GM12878 (cell line): ENCODE data around the gene DFFB. TPM values are rescaled to one million over a fixed set of nuclear protein-coding genes. Genes with fewer than 3 reads are reported as not detected.

ENCODE experiments used
- ATAC-seq: fragments of 200-7000 bp; cut with Tn5 transposase; 3 replicates; pipeline ENCODE4 v1.9.1; 2020; ENCODE audit warnings: mild to moderate bottlenecking, moderate library complexity
- BruUV-seq: library from RNA; stranded (reverse); fragments of 400-500 nt; replicated peaks from 2 replicates; lab custom pipeline; 2021; lab: Mats Ljungman, UMichigan
- CTCF ChIA-PET: fragments of 300-600 bp; sonication (Branson Sonifier 250); formaldehyde crosslinking; extraction: SDS; loops from one replicate; lab custom pipeline; 2021; ENCODE audit warnings: inconsistent platforms; lab: Yijun Ruan, JAX
- POLR2A ChIA-PET: fragments of 350-600 bp; formaldehyde crosslinking; extraction: SDS; loops from one replicate; lab custom pipeline; 2021; ENCODE audit warnings: inconsistent platforms; lab: Charles Lee
- RAD21 ChIA-PET: fragments of 300-600 bp; sonication (Branson Sonifier 250); formaldehyde crosslinking; loops from one replicate; lab custom pipeline; 2023; ENCODE audit warnings: antibody characterized with exemption; ENCODE audit not compliant: unreplicated experiment; lab: Charles Lee
- SMC1A ChIA-PET: fragments of 300-600 bp; sonication (Branson Sonifier 250); formaldehyde crosslinking; loops from one replicate; lab custom pipeline; 2023; ENCODE audit not compliant: unreplicated experiment, uncharacterized antibody; lab: Charles Lee
- DNase-seq: peaks from one replicate; pipeline ENCODE4 v3.0.0-alpha.2; 2011; ENCODE audit warnings: low read depth, low spot score
- FAIRE-seq: peaks from 3 replicates; lab custom pipeline; 2011; peaks lifted over from hg19 to GRCh38; lab: Jason Lieb, UNC
- H2AFZ ChIP-seq: 2 replicates; pipeline ENCODE4 v1.6.0; 2011; ENCODE audit warnings: low read depth, low read length, control low read depth; ENCODE audit not compliant: control insufficient read depth
- H3K27ac ChIP-seq: 2 replicates; pipeline ENCODE4 v1.5.1; 2011; ENCODE audit warnings: control low read depth; ENCODE audit not compliant: control insufficient read depth, insufficient read depth
- H3K27me3 ChIP-seq, 2 experiments: replicated peaks in 1 of 2; 2 replicates each; pipeline versions ENCODE4 v1.6.0 to v1.6.1; 2011; ENCODE audit warnings: low read length in 1 of 2; ENCODE audit not compliant: control insufficient read depth in 2 of 2, insufficient read depth in 2 of 2
- H3K36me3 ChIP-seq, 2 experiments: 2 replicates each; pipeline ENCODE4 v1.5.1; 2011; ENCODE audit warnings: low read length in 1 of 2; ENCODE audit not compliant: control insufficient read depth in 2 of 2, insufficient read depth in 2 of 2
- H3K4me1 ChIP-seq: 2 replicates; pipeline ENCODE4 v1.6.1; 2011; ENCODE audit warnings: mild to moderate bottlenecking, low read length, moderate library complexity, mixed read lengths; ENCODE audit not compliant: control insufficient read depth, insufficient read depth
- H3K4me2 ChIP-seq: 2 replicates; pipeline ENCODE4 v1.6.0; 2011; ENCODE audit warnings: control low read depth; ENCODE audit not compliant: control insufficient read depth, insufficient read depth
- H3K4me3 ChIP-seq: fragments of 200-600 bp; sonication (generic); 2 replicates; pipeline ENCODE4 v1.5.1; 2016
- H3K79me2 ChIP-seq: 2 replicates; pipeline ENCODE4 v1.6.0; 2011; ENCODE audit warnings: low read length; ENCODE audit not compliant: control insufficient read depth, insufficient read depth
- H3K9ac ChIP-seq: 2 replicates; pipeline ENCODE4 v1.8.0; 2011; ENCODE audit warnings: low read length, control low read depth, mixed read lengths; ENCODE audit not compliant: control insufficient read depth, insufficient read depth
- H3K9me3 ChIP-seq: replicated peaks from 3 replicates; pipeline ENCODE4 v1.5.1; 2011; ENCODE audit warnings: mild to moderate bottlenecking, low read length; ENCODE audit not compliant: control insufficient read depth, insufficient read depth
- H4K20me1 ChIP-seq: 2 replicates; pipeline ENCODE4 v1.6.0; 2011; ENCODE audit not compliant: control insufficient read depth, insufficient read depth
- ASH2L ChIP-seq: fragments of 300-600, 200-600 bp; sonication (generic); IDR thresholded peaks from 2 replicates; pipeline ENCODE4 v1.6.1; 2017; ENCODE audit warnings: low read depth, mild to moderate bottlenecking, borderline replicate concordance
- BACH1 ChIP-seq: fragments of 450-650 bp; IDR thresholded peaks from 2 replicates; pipeline ENCODE4 v1.6.1; 2017; ENCODE audit warnings: mild to moderate bottlenecking, borderline replicate concordance
- BMI1 ChIP-seq: fragments of 450-650 bp; IDR thresholded peaks from 2 replicates; pipeline ENCODE4 v1.6.1; 2016; ENCODE audit warnings: mild to moderate bottlenecking, moderate library complexity, borderline replicate concordance
- CEBPB ChIP-seq, 2 experiments: fragments of 150-350 bp in 1 of 2; IDR thresholded peaks; 2 replicates each; pipeline ENCODE4 v1.6.1; 2012 to 2014; ENCODE audit warnings: low read depth in 2 of 2, low read length in 2 of 2, borderline replicate concordance in 1 of 2, inconsistent platforms in 1 of 2
- E2F4 ChIP-seq: IDR thresholded peaks from 2 replicates; pipeline ENCODE4 v1.6.1; 2012; ENCODE audit warnings: low read depth, low read length, improper control_type of control experiment
- E2F8 ChIP-seq: fragments of 450-650 bp; IDR thresholded peaks from 2 replicates; pipeline ENCODE4 v1.6.1; 2018; ENCODE audit warnings: mild to moderate bottlenecking, low read depth, moderate library complexity; ENCODE audit not compliant: partially characterized antibody
- EED ChIP-seq: sonication (generic); IDR thresholded peaks from 2 replicates; pipeline ENCODE4 v1.6.1; 2016; ENCODE audit warnings: antibody characterized with exemption, low read depth
- MEF2A ChIP-seq: IDR thresholded peaks from 2 replicates; pipeline ENCODE4 v1.6.1; 2011; ENCODE audit warnings: low read depth, mild to moderate bottlenecking, low read length, moderate library complexity; ENCODE audit not compliant: insufficient read depth
- MXI1 ChIP-seq: fragments of 150-350 bp; IDR thresholded peaks from 2 replicates; pipeline ENCODE4 v1.6.1; 2011; ENCODE audit warnings: low read depth, mild to moderate bottlenecking, inconsistent platforms, low read length, improper control_type of control experiment
- MYC ChIP-seq: IDR thresholded peaks from 2 replicates; pipeline ENCODE4 v1.6.1; 2011; ENCODE audit warnings: mild to moderate bottlenecking, low read length, moderate library complexity, inconsistent platforms; ENCODE audit not compliant: insufficient read depth, insufficient replicate concordance, insufficient read length, severe bottlenecking
- NFXL1 ChIP-seq: fragments of 450-650 bp; IDR thresholded peaks from 2 replicates; pipeline ENCODE4 v1.6.1; 2017; ENCODE audit warnings: antibody characterized with exemption, mild to moderate bottlenecking, borderline replicate concordance
- NFYB ChIP-seq: IDR thresholded peaks from 2 replicates; pipeline ENCODE4 v1.6.1; 2011; ENCODE audit warnings: low read depth, mild to moderate bottlenecking, low read length, improper control_type of control experiment, moderate library complexity; ENCODE audit not compliant: insufficient read depth
- POLR2AphosphoS5 ChIP-seq: IDR thresholded peaks from 2 replicates; pipeline ENCODE4 v1.6.1; 2011; ENCODE audit warnings: mild to moderate bottlenecking, low read length, inconsistent platforms
- STAT1 ChIP-seq: fragments of 450-650 bp; conservative IDR thresholded peaks from 2 replicates; pipeline ENCODE4 v1.6.1; 2014; ENCODE audit warnings: antibody characterized with exemption, mild to moderate bottlenecking
- TCF12 ChIP-seq: IDR thresholded peaks from 2 replicates; pipeline ENCODE4 v1.6.1; 2011; ENCODE audit warnings: low read depth, mild to moderate bottlenecking, low read length
- ZBTB33 ChIP-seq: fragments of 450-650 bp; IDR thresholded peaks from 2 replicates; pipeline ENCODE4 v1.6.1; 2017; ENCODE audit warnings: mild to moderate bottlenecking
- WGBS: methylation state at CpG from one replicate; pipeline ENCODE4 v1.1.6; 2016; ENCODE audit warnings: low lambda C conversion rate; ENCODE audit not compliant: insufficient replicate concordance, insufficient coverage; ENCODE audit errors: missing lambda C conversion rate; 5-methylcytosine and 5-hydroxymethylcytosine counted together
- in situ Hi-C: fragments of 300-500 bp; cut with MboI; formaldehyde crosslinking; loops from 9 replicates; pipeline ENCODE4 v1.14.3; 2018; ENCODE audit warnings: mixed read lengths
- intact Hi-C: fragments of 100-400 bp; cut with micrococcal nuclease; formaldehyde crosslinking; loops from one replicate; pipeline ENCODE4 v1.14.2; 2022; ENCODE audit not compliant: unreplicated experiment
- polyA plus RNA-seq, 11 experiments: library from polyadenylated mRNA; depleted of rRNA in 4 of 11; unstranded in 6 of 11; stranded (reverse) in 5 of 11; fragments of >200 nt; fragmentation: Nextera tagmentation in 4 of 11; fragmentation: Illumina TruSeq in 1 of 11; extraction: Ambion mirVana in 4 of 11; extraction: Trizol in 1 of 11; gene quantifications; 1 replicate in 1 of 11; 2 replicates in 10 of 11; pipeline versions ENCODE4 v1.2.1 to v1.2.3, GENCODE V29; 2011 to 2016; ENCODE audit warnings: inconsistent platforms in 2 of 11, missing spikeins in 2 of 11, low read depth in 1 of 11
- total RNA-seq, 4 experiments: library from RNA; depleted of rRNA in 3 of 4; stranded (reverse); fragments of >200 nt in 3 of 4; fragmentation: Illumina TruSeq in 1 of 4; extraction: Trizol in 1 of 4; gene quantifications; 2 replicates each; pipeline versions ENCODE4 v1.2.1 to v1.2.3, GENCODE V29; 2013 to 2021

Gene DFFB
- total and polyA plus RNA-seq, 10 of the 15 experiments (the other 5 are each of a cell fraction or from before 2014, with no cell fraction given), result 2.7 to 10.7 (median 6.5) TPM

GRCh38 chr1:3879099-3879498, 21.8 kb downstream of the DFFB start:
- FAIRE-seq, result no peak
- Histone ChIP-seq H3K79me2 (no peaks in the 10 kb centered on the region), H2AFZ (no peak overlapping the region), H3K27ac (no peak overlapping the region), H3K36me3 (peaks cover 0 to 10% of the 10 kb centered on the region in 2 experiments; a peak in 1 of 4 replicates), H3K4me1 (no peaks in the 10 kb centered on the region), H4K20me1 (no peaks in the 10 kb centered on the region), H3K9ac (no peak overlapping the region), H3K27me3 (no peaks in the 10 kb centered on the region), H3K4me2 (no peak overlapping the region), H3K9me3 (no peaks in the 10 kb centered on the region), H3K4me3 (no peak overlapping the region)
- POLR2A ChIA-PET, result no interaction called here
- ATAC-seq, result no peak
- intact Hi-C loops, result no loop called here
- SMC1A ChIA-PET, result no interaction called here
- CTCF ChIA-PET, result no interaction called here
- BruUV-seq, result no TSS peak
- TF ChIP-seq E2F8, result no peak
- no peak for TF ChIP-seq MYC
- no peak for TF ChIP-seq ZBTB33
- no peak for TF ChIP-seq TCF12
- TF ChIP-seq POLR2AphosphoS5, result no peak
- no peak for TF ChIP-seq NFXL1
- TF ChIP-seq MXI1, result no peak
- TF ChIP-seq STAT1, result no peak
- no peak for TF ChIP-seq CEBPB (IDR thresholded peaks at IDR 0.05; ENCODE audit: borderline replicate concordance in 1 of 2, low read depth in 2 of 2, low read length in 2 of 2)
- TF ChIP-seq BACH1, result no peak
- no peak for TF ChIP-seq EED
- TF ChIP-seq E2F4, result no peak
- no peak for TF ChIP-seq BMI1
- no peak for TF ChIP-seq MEF2A
- no peak for TF ChIP-seq NFYB
- TF ChIP-seq ASH2L, result no peak
- WGBS, result 94% methylated on average over 7 of the region's 7 CpGs
- DNase-seq, result no peak
- RAD21 ChIA-PET, result no interaction called here
- in situ Hi-C loops, result no loop called here
